HCEC 1CT (cell line): ENCODE data around the gene AURKB.
A peak's percentile ranks its signal among the peaks of the same experiment; 100 is the strongest.
"Not testable (repeated sequence)": the region's sequence is repeated elsewhere in the genome, so short reads cannot be mapped to it uniquely, and the experiment has no call there.

Experiments
- DNase-seq: peaks from one replicate; pipeline ENCODE4 v3.0.0-alpha.2; 2017

AURKB gene

GRCh38 chr17:8224891-8225812 is 14.8 kb upstream of the AURKB start:
- no peak for DNase-seq

- peak; percentile 60 for DNase-seq
Measured at GRCh38 chr17:8223356-8224126, 13.2 kb upstream of the AURKB start.

GRCh38 chr17:8222630-8223355 is 12.4 kb upstream of the AURKB start:
- peak; percentile 93 for DNase-seq

- no peak for DNase-seq
Measured at GRCh38 chr17:8222380-8222629, 11.9 kb upstream of the AURKB start.

- peak; percentile 75 for DNase-seq
Measured at GRCh38 chr17:8221663-8222379, 11.4 kb upstream of the AURKB start.

- peak; percentile 81 for DNase-seq
Measured at GRCh38 chr17:8220783-8221662, 10.6 kb upstream of the AURKB start.

GRCh38 chr17:8214000-8214399 is 3.6 kb upstream of the AURKB start:
- not testable (repeated sequence) for DNase-seq

GRCh38 chr17:8212312-8213180 is 2.2 kb upstream of the AURKB start:
- DNase-seq, result peak; percentile 76

GRCh38 chr17:8210761-8211458 is 535 bp upstream of the AURKB start:
- no peak for DNase-seq

GRCh38 chr17:8206536-8206935 is 3.8 kb downstream of the AURKB start:
- no peak for DNase-seq

GRCh38 chr17:8204761-8205555 is 5.4 kb downstream of the AURKB start:
- DNase-seq, result no peak

GRCh38 chr17:8192070-8192815 is 18.1 kb downstream of the AURKB start:
- DNase-seq, result peak; percentile 79

- no peak for DNase-seq
Measured at GRCh38 chr17:8190506-8190905, 19.9 kb downstream of the AURKB start.

- peak; percentile 99 for DNase-seq
Measured at GRCh38 chr17:8189711-8190477, 20.5 kb downstream of the AURKB start, which contains the start of gene BORCS6. TSS of gene BORCS6 (minus strand) at chr17:8190180. CDS start at chr17:8190140, 40 bp downstream.

- DNase-seq, result no peak
Measured at GRCh38 chr17:8189041-8189710, 21.2 kb downstream of the AURKB start.

- no peak for DNase-seq
Measured at GRCh38 chr17:8188263-8188839, 22.0 kb downstream of the AURKB start.
